Stimulated activated CD8-positive, alpha-beta memory T cell treated with anti-CD3 and anti-CD28 coated beads, Interleukin-7, amount 100 ng/mL, for 48 hours (primary cell): ENCODE data around the gene CACNA1C.

Experiments
- DNase-seq, 2 donors: peaks; one replicate each; pipeline ENCODE4 v3.0.0-alpha.2; 2020; ENCODE audit warnings: low read depth in 1 of 2; ENCODE audit errors: extremely low read depth in 1 of 2

CACNA1C gene

GRCh38 chr12:2689393-2689792, 636.6 kb downstream of the CACNA1C start:
- DNase-seq = no peak

- DNase-seq = no peak
Observed at GRCh38 chr12:2689879-2690278, 637.1 kb downstream of the CACNA1C start.

- DNase-seq = no peak
Observed at GRCh38 chr12:2690348-2691005, 637.7 kb downstream of the CACNA1C start.

- DNase-seq = peak; percentile 27 to 53
Observed at GRCh38 chr12:2691006-2691344, 638.2 kb downstream of the CACNA1C start.

GRCh38 chr12:2691345-2692071, 638.7 kb downstream of the CACNA1C start:
- DNase-seq = peak; percentile 23 to 34

GRCh38 chr12:2692080-2692479, 639.3 kb downstream of the CACNA1C start:
- DNase-seq = no peak

- DNase-seq = no peak
Observed at GRCh38 chr12:2693244-2693860, 640.6 kb downstream of the CACNA1C start.

GRCh38 chr12:2693980-2694610, 641.3 kb downstream of the CACNA1C start:
- DNase-seq = no peak

- DNase-seq = no peak
Observed at GRCh38 chr12:2696136-2696535, 643.3 kb downstream of the CACNA1C start.

- no peak for DNase-seq
Observed at GRCh38 chr12:2697057-2697800, 644.4 kb downstream of the CACNA1C start.

GRCh38 chr12:2698566-2698965, 645.8 kb downstream of the CACNA1C start:
- no peak for DNase-seq

- DNase-seq = no peak
Observed at GRCh38 chr12:2710701-2711100, 657.9 kb downstream of the CACNA1C start.

GRCh38 chr12:2719392-2719791, 666.6 kb downstream of the CACNA1C start:
- DNase-seq = no peak

GRCh38 chr12:2722806-2723205, 670.0 kb downstream of the CACNA1C start:
- no peak for DNase-seq

- no peak for DNase-seq
Observed at GRCh38 chr12:2732290-2732689, 679.5 kb downstream of the CACNA1C start.

GRCh38 chr12:2733493-2734355, 680.9 kb downstream of the CACNA1C start:
- DNase-seq = no peak

GRCh38 chr12:2735432-2735831, 682.6 kb downstream of the CACNA1C start:
- no peak for DNase-seq

- DNase-seq = no peak
Observed at GRCh38 chr12:2737656-2738241, 685.0 kb downstream of the CACNA1C start.

GRCh38 chr12:2739069-2739468, 686.3 kb downstream of the CACNA1C start:
- no peak for DNase-seq
